HL-60 (cell line): ENCODE measurements around the gene SPAG8.
A peak's percentile ranks its signal among the peaks of the same experiment; 100 is the strongest.

ENCODE experiments used
- DNase-seq, 2 experiments: peaks; one replicate each; pipeline ENCODE4 v3.0.0-alpha.2; 2010 to 2020; ENCODE audit warnings: low read depth in 1 of 2, low spot score in 1 of 2
- H3K27ac ChIP-seq: fragments of 250-450 bp; sonication (Bioruptor Pico); replicated peaks from 2 replicates; pipeline ENCODE4 v1.5.1; 2020; ENCODE audit warnings: mild to moderate bottlenecking, moderate library complexity
- H3K27me3 ChIP-seq: fragments of 250-450 bp; sonication (Bioruptor Pico); 2 replicates; pipeline ENCODE4 v1.5.1; 2021; ENCODE audit warnings: mild to moderate bottlenecking, moderate library complexity; ENCODE audit not compliant: insufficient read depth, poor library complexity, severe bottlenecking
- H3K4me3 ChIP-seq: replicated peaks from 2 replicates; pipeline ENCODE4 v1.5.1; 2011; ENCODE audit warnings: mild to moderate bottlenecking, control low read depth, low read length; ENCODE audit not compliant: insufficient read depth
- CTCF ChIP-seq: IDR thresholded peaks from one replicate; pipeline ENCODE4 v1.5.1; 2011; ENCODE audit warnings: low read length, control low read depth, inconsistent platforms; ENCODE audit not compliant: insufficient read depth
- GABPA ChIP-seq: IDR thresholded peaks from 2 replicates; pipeline ENCODE4 v1.6.1; 2012; ENCODE audit warnings: low read depth
- POLR2AphosphoS5 ChIP-seq: IDR thresholded peaks from 2 replicates; pipeline ENCODE4 v1.6.1; 2012; ENCODE audit warnings: low read depth
- REST ChIP-seq: IDR thresholded peaks from 2 replicates; pipeline ENCODE4 v1.6.1; 2012; ENCODE audit warnings: low read depth; ENCODE audit not compliant: insufficient replicate concordance
- SPI1 ChIP-seq: IDR thresholded peaks from 2 replicates; pipeline ENCODE4 v1.6.1; 2012; ENCODE audit warnings: low read depth, mild to moderate bottlenecking, borderline replicate concordance

The SPAG8 gene

DNA sequence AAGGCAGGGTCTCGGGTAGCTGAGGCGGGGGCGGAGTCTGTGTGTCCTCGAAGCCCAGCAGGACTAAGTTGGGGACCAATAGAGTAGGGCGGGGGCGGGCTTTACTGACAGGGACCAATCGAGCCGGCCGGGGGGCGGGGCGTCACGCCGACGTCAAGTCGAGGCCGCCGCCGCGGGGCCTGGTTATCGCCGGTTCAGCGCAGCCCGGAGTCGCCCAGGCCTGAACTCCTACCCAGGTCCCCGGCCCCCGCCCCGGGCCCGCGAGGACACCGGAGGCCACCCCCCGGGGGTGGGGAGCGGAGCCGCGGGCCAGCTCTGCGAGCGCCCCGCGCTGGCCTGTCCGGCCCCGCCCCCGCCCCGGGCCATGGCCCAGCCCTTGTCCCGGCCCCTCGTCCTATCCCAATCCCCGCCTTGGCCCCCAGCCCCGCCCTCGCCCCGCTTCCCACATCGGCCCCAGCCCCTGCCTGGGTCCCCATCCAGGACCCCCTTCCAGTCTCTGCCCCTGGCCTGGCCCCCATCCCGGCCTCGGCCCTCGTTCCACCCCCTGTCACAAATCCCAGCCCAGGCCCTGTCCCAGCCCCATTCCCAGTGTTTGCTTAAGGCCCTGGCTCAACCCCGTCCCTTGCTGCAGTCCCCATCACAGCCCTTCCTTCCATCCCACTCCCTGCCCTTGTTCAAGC lies 17.2 kb upstream of the SPAG8 start, which contains the start of gene TMEM8B:
TMEM8B (plus strand) TSS at position 145 of the 680 bp plus-strand sequence; CDS start at position 365, 220 bp downstream.
- Histone ChIP-seq H3K27ac (no peak within 1 kb of the TSS), H3K27me3 (no peaks in the 10 kb centered on the region), H3K4me3 (peak within 1 kb of the TSS; percentile 55)
- TF ChIP-seq CTCF: no peak
- DNase-seq: peak; percentile 63 to 87

DNA sequence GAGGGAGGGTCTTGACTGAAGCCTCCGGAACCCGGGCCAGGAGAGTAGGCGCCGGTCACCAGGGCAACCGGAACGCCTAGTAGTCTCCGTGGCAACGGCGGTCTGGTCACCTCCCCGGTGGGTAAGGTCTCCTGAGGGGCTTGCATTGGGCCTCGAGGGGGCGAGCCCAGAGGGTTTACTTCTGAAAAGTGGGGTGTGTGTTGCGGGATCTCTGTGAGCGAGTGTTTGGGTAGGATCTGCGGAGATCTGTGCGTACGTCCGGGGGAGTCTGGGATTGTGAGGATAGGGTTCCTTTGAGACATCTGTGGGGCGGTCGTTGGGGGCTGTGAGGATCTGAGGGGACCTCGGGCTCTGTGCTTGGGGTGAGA lies 16.6 kb upstream of the SPAG8 start, which contains the start of gene FAM221B:
FAM221B (minus strand) TSS at position 17 of the 368 bp plus-strand sequence. CDS start 2,571 bp downstream, outside the sequence.
- TF ChIP-seq GABPA (no peak), CTCF (no peak), SPI1 (no peak), REST (no peak), POLR2AphosphoS5 (no peak)
- Histone ChIP-seq H3K27ac (no peak within 1 kb of the TSS), H3K27me3 (no peaks in the 10 kb centered on the region), H3K4me3 (peak within 1 kb of the TSS; percentile 55)
- DNase-seq: no peak

GRCh38 chr9:35827486-35827885 lies 15.4 kb upstream of the SPAG8 start:
- no peak for DNase-seq
- Histone ChIP-seq H3K27me3 (no peaks in the 10 kb centered on the region), H3K4me3 (no peak overlapping the region), H3K27ac (no peak overlapping the region)
- TF ChIP-seq CTCF (no peak), POLR2AphosphoS5 (no peak), REST (no peak), GABPA (no peak), SPI1 (no peak)
